ENCODE results near the gene HERC3. TPM values are rescaled to one million over a fixed set of nuclear protein-coding genes. Genes with fewer than 3 reads are reported as not detected.

Gene HERC3
- total and polyA plus RNA-seq, 2 donors (not counting 1 experiment from before 2014, with no cell fraction given), result 24.0 to 78.1 TPM

DNA sequence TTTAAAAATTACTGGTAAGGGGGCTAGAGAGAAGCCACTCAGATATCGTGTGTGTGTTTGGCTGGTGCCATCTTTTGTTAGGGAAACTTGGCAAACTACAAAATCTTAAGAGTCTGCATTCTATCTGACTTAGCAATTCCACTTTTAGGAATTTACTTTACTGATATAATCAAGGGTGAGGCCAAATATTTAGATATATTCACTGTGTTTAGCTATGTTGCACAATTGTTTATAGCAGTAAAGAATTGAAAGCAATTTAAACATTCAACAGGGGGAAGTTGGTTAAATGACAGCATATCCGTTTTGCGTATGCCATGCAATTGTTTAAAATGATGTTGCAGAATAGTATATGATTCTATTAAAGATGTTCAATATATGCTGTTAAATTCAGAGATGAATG lies 6.4 kb upstream of the HERC3 start:
- H3K4me3 Mint-ChIP-seq, result no peak overlapping the region
- no peaks in the 10 kb centered on the region for H3K36me3 ChIP-seq (replicated peaks in 1 of 2; ENCODE audit: control extremely low read depth in 1 of 2, control insufficient read depth in 1 of 2, extremely low read depth in 1 of 2, insufficient read depth in 2 of 2, low read length in 1 of 2)
- no CpG with 5 or more reads among the region's 3 CpGs for WGBS (ENCODE audit: insufficient coverage)
- H3K4me1 ChIP-seq (ENCODE audit: control insufficient read depth in 2 of 2, insufficient read depth in 2 of 2, low read length in 2 of 2), result no peaks in the 10 kb centered on the region
- no peaks in the 10 kb centered on the region for H3K9me3 ChIP-seq (ENCODE audit: control extremely low read depth in 1 of 3, control insufficient read depth in 2 of 3, insufficient read depth in 1 of 3, low read length in 2 of 3)
- no peak overlapping the region for H3K27ac ChIP-seq (ENCODE audit: low read length in 2 of 2)
- no peaks in the 10 kb centered on the region for H3K27me3 ChIP-seq (replicated peaks in 1 of 4; ENCODE audit: control extremely low read depth in 1 of 4, control insufficient read depth in 3 of 4, insufficient read depth in 4 of 4, low read length in 3 of 4)
- no peak overlapping the region for H3K9ac ChIP-seq (ENCODE audit: low read length)
- H3K27me3 Mint-ChIP-seq, result no peaks in the 10 kb centered on the region
- no peak overlapping the region for H2AFZ ChIP-seq (ENCODE audit: insufficient read depth, low read depth, low read length, poor library complexity, severe bottlenecking)
- no peak overlapping the region for H3K4me3 ChIP-seq (ENCODE audit: control extremely low read depth in 1 of 5, extremely low read depth in 1 of 5, insufficient read depth in 1 of 5, low read depth in 2 of 5, low read length in 4 of 5)
- ChIA-PET POLR2A (no interaction called here), CTCF (no interaction called here)
- no peaks in the 10 kb centered on the region for H4K20me1 ChIP-seq (ENCODE audit: control insufficient read depth, insufficient read depth, low read length, poor library complexity, severe bottlenecking)
- H3K27ac Mint-ChIP-seq, result no peak overlapping the region
- no peak overlapping the region for H3K4me2 ChIP-seq (replicated peaks; ENCODE audit: low read depth, low read length, poor library complexity, severe bottlenecking)
- no peak for DNase-seq
- TF ChIP-seq, protein P1, sequence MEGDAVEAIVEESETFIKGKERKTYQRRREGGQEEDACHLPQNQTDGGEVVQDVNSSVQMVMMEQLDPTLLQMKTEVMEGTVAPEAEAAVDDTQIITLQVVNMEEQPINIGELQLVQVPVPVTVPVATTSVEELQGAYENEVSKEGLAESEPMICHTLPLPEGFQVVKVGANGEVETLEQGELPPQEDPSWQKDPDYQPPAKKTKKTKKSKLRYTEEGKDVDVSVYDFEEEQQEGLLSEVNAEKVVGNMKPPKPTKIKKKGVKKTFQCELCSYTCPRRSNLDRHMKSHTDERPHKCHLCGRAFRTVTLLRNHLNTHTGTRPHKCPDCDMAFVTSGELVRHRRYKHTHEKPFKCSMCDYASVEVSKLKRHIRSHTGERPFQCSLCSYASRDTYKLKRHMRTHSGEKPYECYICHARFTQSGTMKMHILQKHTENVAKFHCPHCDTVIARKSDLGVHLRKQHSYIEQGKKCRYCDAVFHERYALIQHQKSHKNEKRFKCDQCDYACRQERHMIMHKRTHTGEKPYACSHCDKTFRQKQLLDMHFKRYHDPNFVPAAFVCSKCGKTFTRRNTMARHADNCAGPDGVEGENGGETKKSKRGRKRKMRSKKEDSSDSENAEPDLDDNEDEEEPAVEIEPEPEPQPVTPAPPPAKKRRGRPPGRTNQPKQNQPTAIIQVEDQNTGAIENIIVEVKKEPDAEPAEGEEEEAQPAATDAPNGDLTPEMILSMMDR (IDR thresholded peaks at IDR 0.05), result no peak
- no peak for TF ChIP-seq EZH2 (IDR thresholded peaks at IDR 0.05; ENCODE audit: borderline replicate concordance, insufficient read depth, low read depth, low read length, poor library complexity, severe bottlenecking)
- no peak for ATAC-seq (ENCODE audit: low read depth)
- H3K9me3 Mint-ChIP-seq (ENCODE audit: insufficient read depth), result no peaks in the 10 kb centered on the region
- intact Hi-C loops (cut with micrococcal nuclease), result no loop called here
- H3K79me2 ChIP-seq (ENCODE audit: control insufficient read depth, insufficient read depth, low read length), result no peaks in the 10 kb centered on the region
- peaks cover 1% of the 10 kb centered on the region for H3K4me1 Mint-ChIP-seq

DNA sequence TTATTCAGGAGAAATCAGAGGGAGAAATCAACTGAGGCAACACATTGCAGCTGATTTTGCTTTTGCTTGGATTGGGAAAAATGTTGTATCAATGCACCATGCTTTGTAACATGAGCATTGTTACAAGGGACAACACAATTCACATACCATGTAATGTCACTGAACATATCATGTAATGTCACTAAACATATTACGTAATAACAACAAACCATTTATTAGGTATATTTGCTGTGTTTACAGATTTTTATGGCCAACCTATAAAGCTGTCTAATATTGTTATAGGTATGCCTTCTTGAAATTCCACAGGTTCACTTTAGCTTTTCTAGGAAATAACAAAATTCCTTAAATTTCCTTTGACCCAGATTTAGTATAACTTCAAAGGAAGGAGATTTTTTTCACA lies 5.0 kb upstream of the HERC3 start:
- ChIA-PET CTCF (interaction anchor here (1.0 kb wide), 1 partner anchor 10 kb away, joined by 3 read pairs; no protein-coding TSS in a partner anchor), POLR2A (interaction anchor here (0.6 kb wide), 1 partner anchor 8 kb away, joined by 6 read pairs; no protein-coding TSS in a partner anchor)
- intact Hi-C loops (cut with micrococcal nuclease), result no loop called here

More for the DNA sequence above, 5.0 kb upstream of the HERC3 start:
- TF ChIP-seq, protein P1 (IDR thresholded peaks at IDR 0.05), result no peak
- TF ChIP-seq EZH2 (IDR thresholded peaks at IDR 0.05; ENCODE audit: borderline replicate concordance, insufficient read depth, low read depth, low read length, poor library complexity, severe bottlenecking), result no peak
- no peaks in the 10 kb centered on the region for H3K9me3 ChIP-seq (ENCODE audit: control extremely low read depth in 1 of 3, control insufficient read depth in 2 of 3, insufficient read depth in 1 of 3, low read length in 2 of 3)
- ATAC-seq (ENCODE audit: low read depth) (no peak), DNase-seq (no peak)
- H3K4me1 ChIP-seq (ENCODE audit: control insufficient read depth in 2 of 2, insufficient read depth in 2 of 2, low read length in 2 of 2), result peaks cover 4 to 7% of the 10 kb centered on the region in 2 donors
- no peak overlapping the region for H3K9ac ChIP-seq (ENCODE audit: low read length)
- no peak overlapping the region for H3K27ac Mint-ChIP-seq
- no CpG with 5 or more reads among the region's 1 CpG for WGBS (ENCODE audit: insufficient coverage)
- H4K20me1 ChIP-seq (ENCODE audit: control insufficient read depth, insufficient read depth, low read length, poor library complexity, severe bottlenecking), result no peaks in the 10 kb centered on the region
- no peaks in the 10 kb centered on the region for H3K27me3 ChIP-seq (replicated peaks in 1 of 4; ENCODE audit: control extremely low read depth in 1 of 4, control insufficient read depth in 3 of 4, insufficient read depth in 4 of 4, low read length in 3 of 4)
- no peaks in the 10 kb centered on the region for H3K36me3 ChIP-seq (replicated peaks in 1 of 2; ENCODE audit: control extremely low read depth in 1 of 2, control insufficient read depth in 1 of 2, extremely low read depth in 1 of 2, insufficient read depth in 2 of 2, low read length in 1 of 2)
- peaks cover 12% of the 10 kb centered on the region for H3K4me1 Mint-ChIP-seq
- no peak overlapping the region for H3K27ac ChIP-seq (ENCODE audit: low read length in 2 of 2)
- H3K27me3 Mint-ChIP-seq, result no peaks in the 10 kb centered on the region
- H3K79me2 ChIP-seq (ENCODE audit: control insufficient read depth, insufficient read depth, low read length), result peaks cover under 1% of the 10 kb centered on the region
- H2AFZ ChIP-seq (ENCODE audit: insufficient read depth, low read depth, low read length, poor library complexity, severe bottlenecking), result no peak overlapping the region
- no peaks in the 10 kb centered on the region for H3K9me3 Mint-ChIP-seq (ENCODE audit: insufficient read depth)
- no peak overlapping the region for H3K4me2 ChIP-seq (replicated peaks; ENCODE audit: low read depth, low read length, poor library complexity, severe bottlenecking)
- H3K4me3 ChIP-seq (ENCODE audit: control extremely low read depth in 1 of 5, extremely low read depth in 1 of 5, insufficient read depth in 1 of 5, low read depth in 2 of 5, low read length in 4 of 5), result no peak overlapping the region
- no peak overlapping the region for H3K4me3 Mint-ChIP-seq
